IMR-90 (cell line): ENCODE results near the gene MEIOB. TPM values are rescaled to one million over a fixed set of nuclear protein-coding genes. Genes with fewer than 3 reads are reported as not detected.

Experiments used
- ATAC-seq: fragments of 200-7000 bp; cut with Tn5 transposase; 2 replicates; pipeline ENCODE4 v1.9.1; 2020; ENCODE audit warnings: low read depth, mild to moderate bottlenecking, moderate library complexity
- BruUV-seq: library from RNA; stranded (reverse); fragments of 400-500 nt; replicated peaks from 2 replicates; lab custom pipeline; 2021; lab: Mats Ljungman, UMichigan
- CTCF ChIA-PET: fragments of 300-600 bp; formaldehyde crosslinking; extraction: SDS; loops from one replicate; lab custom pipeline; 2021; ENCODE audit warnings: antibody characterized with exemption; lab: Yijun Ruan, JAX
- POLR2A ChIA-PET: fragments of 300-600 bp; sonication (Branson Sonifier 250); formaldehyde crosslinking; loops from one replicate; lab custom pipeline; 2022; ENCODE audit warnings: antibody characterized with exemption; ENCODE audit not compliant: unreplicated experiment; lab: Charles Lee
- DNase-seq: peaks from one replicate; pipeline ENCODE4 v3.0.0; 2013
- H2AFZ ChIP-seq: replicated peaks from 2 replicates; pipeline ENCODE3; 2013; ENCODE audit warnings: low read length, mild to moderate bottlenecking; ENCODE audit not compliant: poor library complexity
- H2AK5ac ChIP-seq: 2 replicates; pipeline ENCODE4 v1.6.1; 2013; ENCODE audit warnings: low read depth, low read length, inconsistent platforms
- H2AK9ac ChIP-seq: replicated peaks from 2 replicates; pipeline ENCODE3; 2013; ENCODE audit warnings: mild to moderate bottlenecking, low read depth, low read length, moderate library complexity; ENCODE audit not compliant: poor library complexity
- H2BK120ac ChIP-seq: 2 replicates; pipeline ENCODE4 v1.6.1; 2013; ENCODE audit warnings: low read depth, low read length, inconsistent platforms
- H2BK15ac ChIP-seq: 3 replicates; pipeline ENCODE4 v1.6.1; 2013; ENCODE audit warnings: low read depth, low read length, inconsistent platforms
- H2BK20ac ChIP-seq: 2 replicates; pipeline ENCODE4 v1.6.1; 2013; ENCODE audit warnings: low read depth, mild to moderate bottlenecking, inconsistent platforms, low read length, moderate library complexity
- H2BK5ac ChIP-seq: 2 replicates; pipeline ENCODE4 v1.6.1; 2013; ENCODE audit warnings: mild to moderate bottlenecking, low read depth, low read length, inconsistent platforms; ENCODE audit not compliant: poor library complexity, severe bottlenecking
- H3K14ac ChIP-seq: replicated peaks from 2 replicates; pipeline ENCODE4 v1.6.1; 2013; ENCODE audit warnings: low read depth, low read length, inconsistent platforms
- H3K18ac ChIP-seq: 2 replicates; pipeline ENCODE4 v1.6.1; 2013; ENCODE audit warnings: low read depth, low read length, control low read depth
- H3K23ac ChIP-seq: 2 replicates; pipeline ENCODE4 v1.6.1; 2013; ENCODE audit warnings: low read depth, low read length, inconsistent platforms
- H3K27ac ChIP-seq: 2 replicates; pipeline ENCODE4 v1.5.1; 2013; ENCODE audit warnings: mild to moderate bottlenecking, control low read depth, low read length; ENCODE audit not compliant: insufficient read depth
- H3K27me3 ChIP-seq: 2 replicates; pipeline ENCODE4 v1.6.1; 2013; ENCODE audit warnings: low read length; ENCODE audit not compliant: control insufficient read depth, insufficient read depth
- H3K36me3 ChIP-seq: 2 replicates; pipeline ENCODE4 v1.6.1; 2013; ENCODE audit warnings: low read length, mixed read lengths; ENCODE audit not compliant: control insufficient read depth, insufficient read depth
- H3K4ac ChIP-seq: 2 replicates; pipeline ENCODE4 v1.6.1; 2013; ENCODE audit warnings: low read depth, low read length, inconsistent platforms
- H3K4me1 ChIP-seq: 2 replicates; pipeline ENCODE4 v1.6.1; 2013; ENCODE audit warnings: low read length, mixed read lengths; ENCODE audit not compliant: control insufficient read depth, insufficient read depth
- H3K4me2 ChIP-seq: 2 replicates; pipeline ENCODE4 v1.6.1; 2013; ENCODE audit warnings: low read depth, mild to moderate bottlenecking, control low read depth, low read length, moderate library complexity
- H3K4me3 ChIP-seq: 2 replicates; pipeline ENCODE4 v1.5.1; 2013; ENCODE audit warnings: low read depth, mild to moderate bottlenecking, control low read depth, low read length, moderate library complexity; ENCODE audit not compliant: insufficient read depth
- H3K56ac ChIP-seq: 2 replicates; pipeline ENCODE4 v1.6.1; 2013; ENCODE audit warnings: low read length, inconsistent platforms; ENCODE audit not compliant: insufficient read depth; ENCODE audit errors: extremely low read depth
- H3K79me1 ChIP-seq, 2 experiments: 2 replicates each; pipeline ENCODE4 v1.6.1; 2013; ENCODE audit warnings: low read length in 2 of 2, inconsistent platforms in 1 of 2, low read depth in 1 of 2
- H3K9ac ChIP-seq: 2 replicates; pipeline ENCODE4 v1.6.1; 2013; ENCODE audit warnings: low read depth, low read length, control low read depth
- H3K9me1 ChIP-seq: 2 replicates; pipeline ENCODE4 v1.6.1; 2013; ENCODE audit warnings: low read length, inconsistent platforms; ENCODE audit not compliant: insufficient read depth
- H3K9me3 ChIP-seq: 2 replicates; pipeline ENCODE4 v1.6.1; 2013; ENCODE audit warnings: low read length; ENCODE audit not compliant: control insufficient read depth, insufficient read depth
- H4K20me1 ChIP-seq: 2 replicates; pipeline ENCODE4 v1.6.1; 2013; ENCODE audit warnings: low read length, inconsistent platforms; ENCODE audit not compliant: insufficient read depth
- H4K5ac ChIP-seq: 2 replicates; pipeline ENCODE4 v1.6.1; 2013; ENCODE audit warnings: mild to moderate bottlenecking, low read depth, low read length, control low read depth
- H4K8ac ChIP-seq, 2 experiments: 2 replicates each; pipeline ENCODE4 v1.6.1; 2013; ENCODE audit warnings: low read depth in 2 of 2, low read length in 2 of 2, control low read depth in 1 of 2, inconsistent platforms in 1 of 2
- H4K91ac ChIP-seq: 2 replicates; pipeline ENCODE4 v1.6.1; 2013; ENCODE audit warnings: low read depth, low read length, inconsistent platforms; ENCODE audit not compliant: insufficient read depth
- CEBPB ChIP-seq: IDR thresholded peaks from 2 replicates; pipeline ENCODE4 v1.6.1; 2012; ENCODE audit warnings: low read depth, low read length, improper control_type of control experiment
- CHD1 ChIP-seq: IDR thresholded peaks from 2 replicates; pipeline ENCODE4 v1.6.1; 2012; ENCODE audit warnings: low read depth, low read length, improper control_type of control experiment
- CTCF ChIP-seq: conservative IDR thresholded peaks from 2 replicates; pipeline ENCODE4 v1.5.1; 2012; ENCODE audit warnings: mild to moderate bottlenecking, low read depth, low read length, improper control_type of control experiment
- ELK1 ChIP-seq: fragments of 150-350 bp; IDR thresholded peaks from 2 replicates; pipeline ENCODE4 v1.6.1; 2016; ENCODE audit warnings: low read depth, mild to moderate bottlenecking, low read length, moderate library complexity, borderline replicate concordance
- FOS ChIP-seq: fragments of 150-350 bp; IDR thresholded peaks from 2 replicates; pipeline ENCODE4 v1.6.1; 2016; ENCODE audit warnings: low read depth, low read length
- MAZ ChIP-seq: IDR thresholded peaks from 2 replicates; pipeline ENCODE4 v1.6.1; 2012; ENCODE audit warnings: low read depth, mild to moderate bottlenecking, low read length, improper control_type of control experiment, moderate library complexity, borderline replicate concordance
- MXI1 ChIP-seq: IDR thresholded peaks from 2 replicates; pipeline ENCODE4 v1.6.1; 2012; ENCODE audit warnings: low read depth, mild to moderate bottlenecking, low read length, moderate library complexity, borderline replicate concordance
- SMC3 ChIP-seq: fragments of 150-350 bp; IDR thresholded peaks from 2 replicates; pipeline ENCODE4 v1.6.1; 2016; ENCODE audit warnings: low read depth, mild to moderate bottlenecking, antibody characterized with exemption, low read length, moderate library complexity
- USF2 ChIP-seq: fragments of 150-350 bp; IDR thresholded peaks from 2 replicates; pipeline ENCODE4 v1.6.1; 2017; ENCODE audit warnings: mild to moderate bottlenecking, antibody characterized with exemption, low read length, low read depth
- WGBS, 2 experiments: methylation state at CpG; one replicate each; pipeline versions ENCODE4 v1.1.5 to v1.1.7; 2013; ENCODE audit warnings: missing lambda C conversion rate in 2 of 2; ENCODE audit not compliant: insufficient read length in 1 of 2; ENCODE audit errors: extremely low coverage in 2 of 2; 5-methylcytosine and 5-hydroxymethylcytosine counted together
- dilution Hi-C: fragments of 300-500 bp; cut with HindIII; formaldehyde crosslinking; loops from one replicate; pipeline ENCODE4 v1.14.3; 2018; ENCODE audit warnings: low sequenced_read_pairs; ENCODE audit not compliant: unreplicated experiment
- in situ Hi-C: fragments of 300-500 bp; cut with MboI; formaldehyde crosslinking; loops from 3 replicates; pipeline ENCODE4 v1.14.3; 2019; ENCODE audit warnings: low sequenced_read_pairs, inconsistent platforms, mixed read lengths
- intact Hi-C: fragments of 100-400 bp; cut with micrococcal nuclease; formaldehyde crosslinking; loops from 2 replicates; pipeline ENCODE4 v1.10.0; 2022
- polyA plus RNA-seq, 3 experiments: library from polyadenylated mRNA; depleted of rRNA; stranded (reverse); fragments of >200 nt; gene quantifications; 2 replicates each; pipeline ENCODE4 v1.2.3, GENCODE V29; 2012; ENCODE audit warnings: low replicate concordance in 1 of 3
- total RNA-seq: library from RNA; depleted of rRNA; stranded (reverse); fragments of >200 nt; gene quantifications from 2 replicates; pipeline ENCODE4 v1.2.3, GENCODE V29; 2012

MEIOB gene
- total and polyA plus RNA-seq, 2 of the 4 experiments (the other 2 are of a cell fraction) = 0.14 TPM; not detected in 1

DNA sequence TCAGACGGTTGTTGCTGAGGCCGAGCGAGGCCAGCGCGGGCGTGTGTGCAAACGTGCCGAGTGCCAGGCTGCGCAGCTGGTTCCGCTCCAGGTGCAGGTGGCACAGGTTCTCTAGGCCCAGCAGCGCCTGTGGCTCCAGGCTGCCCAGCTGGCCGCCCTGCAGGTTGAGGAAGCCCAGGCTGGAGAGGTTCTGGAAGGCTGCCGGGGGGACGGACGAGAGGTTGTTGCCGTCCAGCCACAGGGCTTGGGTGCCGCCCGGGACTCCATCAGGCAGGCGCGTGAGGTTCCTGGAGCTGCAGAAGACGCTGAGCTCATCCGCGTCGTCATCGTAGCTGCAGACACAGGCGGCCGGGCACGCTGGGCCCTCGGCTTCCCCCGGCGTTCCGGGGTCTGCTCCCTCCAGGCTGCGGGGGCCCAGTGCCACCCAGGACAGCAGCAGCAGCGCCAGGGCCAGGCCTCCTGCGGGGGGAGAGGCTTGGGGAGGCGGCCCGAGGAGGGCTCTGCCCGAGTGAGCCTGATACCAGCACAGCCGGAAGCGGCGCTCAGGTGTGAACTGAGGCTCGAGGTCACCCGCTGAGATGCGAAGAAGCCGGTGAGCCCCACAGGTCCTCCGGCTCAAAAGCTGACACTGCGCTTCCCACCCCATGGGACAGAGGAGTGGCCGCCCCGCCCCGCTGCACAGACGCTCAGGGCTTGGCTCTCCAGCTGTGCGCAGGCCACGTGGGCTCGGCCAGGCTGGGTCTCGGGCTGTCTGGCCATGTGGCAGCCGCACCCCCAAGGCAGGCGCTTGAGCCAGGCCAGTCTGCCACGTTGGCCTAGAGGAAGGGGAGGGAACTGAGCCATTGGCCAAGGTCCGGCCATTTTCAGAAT is 79.8 kb downstream of the MEIOB start:
- Histone ChIP-seq H2BK20ac (no peak overlapping the region), H3K4me2 (no peak overlapping the region), H3K14ac (no peak overlapping the region), H2AK5ac (no peak overlapping the region), H3K9me3 (peaks cover 2% of the 10 kb centered on the region; the same call in 1 of the 2 replicates), H4K20me1 (peaks cover 6% of the 10 kb centered on the region), H3K4me3 (no peak overlapping the region), H3K79me1 (peaks cover 0 to 7% of the 10 kb centered on the region in 2 experiments; a peak in 1 of 4 replicates), H3K56ac (no peak overlapping the region), H2AFZ (no peak overlapping the region), H3K18ac (no peak overlapping the region), H3K27ac (no peak overlapping the region), H3K23ac (no peak overlapping the region), H4K91ac (no peak overlapping the region), H3K27me3 (no peaks in the 10 kb centered on the region), H3K9me1 (0 out of 2 replicates have a peak, but pooled peaks cover 2% of the 10 kb centered on the region), H2BK120ac (no peak overlapping the region), H2AK9ac (no peak overlapping the region), H3K9ac (no peak overlapping the region), H3K36me3 (peaks cover 27% of the 10 kb centered on the region), H3K4me1 (no peaks in the 10 kb centered on the region), H4K5ac (no peak overlapping the region), H4K8ac (no peak overlapping the region), H3K4ac (no peak overlapping the region), H2BK5ac (no peak overlapping the region), H2BK15ac (no peak overlapping the region)
- TF ChIP-seq SMC3 (no peak), CTCF (no peak), MXI1 (no peak), CEBPB (no peak), ELK1 (no peak), USF2 (no peak), FOS (no peak), MAZ (no peak), CHD1 (no peak)
- CTCF ChIA-PET = no interaction called here
- WGBS, 2 experiments = 86% methylated on average over 27 of the region's 59 CpGs; no CpG with 5 or more reads in 1 of the 2 experiments
- no peak for DNase-seq
- POLR2A ChIA-PET = no interaction called here
- ATAC-seq = no peak
- in situ Hi-C loops = no loop called here
- dilution Hi-C loops = no loop called here
- intact Hi-C loops = no loop called here
- no TSS peak for BruUV-seq
